Fibroblast of pulmonary artery (primary cell): ENCODE data around the gene CLEC17A.
"Not testable (repeated sequence)": the region's sequence is repeated elsewhere in the genome, so short reads cannot be mapped to it uniquely, and the experiment has no call there.

Experiments
- DNase-seq: peaks from one replicate; pipeline ENCODE4 v3.0.0-alpha.2; 2010; ENCODE audit warnings: low read depth
- H3K4me3 ChIP-seq: replicated peaks from 2 replicates; pipeline ENCODE4 v1.5.1; 2011; ENCODE audit warnings: low read depth, mild to moderate bottlenecking, control low read depth, low read length, moderate library complexity
- TF ChIP-seq, protein P1 (sequence below): IDR thresholded peaks from 2 replicates; pipeline ENCODE4 v1.5.1; 2011; ENCODE audit warnings: mild to moderate bottlenecking, control low read depth, low read length, inconsistent platforms; ENCODE audit errors: missing control alignments

The CLEC17A gene

DNA sequence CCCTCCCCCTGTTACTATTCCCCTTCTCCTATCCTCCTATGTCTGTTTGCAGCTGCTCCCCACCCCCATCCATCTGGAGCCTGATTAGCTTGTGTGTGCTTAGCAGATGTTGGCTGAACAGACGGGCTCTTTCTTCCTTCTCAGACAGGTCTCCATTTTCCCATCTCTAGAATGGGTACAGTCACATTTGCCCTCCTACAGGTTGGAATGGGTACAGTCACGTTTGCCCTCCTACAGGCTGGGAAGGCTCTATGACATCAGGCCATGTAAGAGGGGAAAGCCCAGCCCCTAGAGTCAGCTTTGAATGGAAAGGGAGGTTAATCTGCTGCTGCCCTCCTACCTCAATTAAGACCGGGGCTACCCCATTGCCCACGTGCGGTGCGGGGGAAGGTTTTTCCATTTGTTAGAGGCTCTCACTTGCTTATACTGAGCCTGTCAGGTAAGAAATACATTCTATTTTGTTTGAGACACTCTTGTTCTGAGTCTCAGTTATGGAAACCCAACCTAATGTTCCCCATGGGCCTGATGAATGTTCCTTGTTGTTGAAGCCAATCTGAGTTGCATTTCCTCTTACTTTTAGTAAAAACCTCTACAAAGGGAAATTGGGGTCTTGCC lies 2.2 kb upstream of the CLEC17A start:
- no peak for DNase-seq
- TF ChIP-seq, protein P1, sequence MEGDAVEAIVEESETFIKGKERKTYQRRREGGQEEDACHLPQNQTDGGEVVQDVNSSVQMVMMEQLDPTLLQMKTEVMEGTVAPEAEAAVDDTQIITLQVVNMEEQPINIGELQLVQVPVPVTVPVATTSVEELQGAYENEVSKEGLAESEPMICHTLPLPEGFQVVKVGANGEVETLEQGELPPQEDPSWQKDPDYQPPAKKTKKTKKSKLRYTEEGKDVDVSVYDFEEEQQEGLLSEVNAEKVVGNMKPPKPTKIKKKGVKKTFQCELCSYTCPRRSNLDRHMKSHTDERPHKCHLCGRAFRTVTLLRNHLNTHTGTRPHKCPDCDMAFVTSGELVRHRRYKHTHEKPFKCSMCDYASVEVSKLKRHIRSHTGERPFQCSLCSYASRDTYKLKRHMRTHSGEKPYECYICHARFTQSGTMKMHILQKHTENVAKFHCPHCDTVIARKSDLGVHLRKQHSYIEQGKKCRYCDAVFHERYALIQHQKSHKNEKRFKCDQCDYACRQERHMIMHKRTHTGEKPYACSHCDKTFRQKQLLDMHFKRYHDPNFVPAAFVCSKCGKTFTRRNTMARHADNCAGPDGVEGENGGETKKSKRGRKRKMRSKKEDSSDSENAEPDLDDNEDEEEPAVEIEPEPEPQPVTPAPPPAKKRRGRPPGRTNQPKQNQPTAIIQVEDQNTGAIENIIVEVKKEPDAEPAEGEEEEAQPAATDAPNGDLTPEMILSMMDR = no peak
- no peak overlapping the region for H3K4me3 ChIP-seq

GRCh38 chr19:14584372-14584771 lies 1.5 kb downstream of the CLEC17A start:
- H3K4me3 ChIP-seq, DNase-seq: not testable (repeated sequence)

DNA sequence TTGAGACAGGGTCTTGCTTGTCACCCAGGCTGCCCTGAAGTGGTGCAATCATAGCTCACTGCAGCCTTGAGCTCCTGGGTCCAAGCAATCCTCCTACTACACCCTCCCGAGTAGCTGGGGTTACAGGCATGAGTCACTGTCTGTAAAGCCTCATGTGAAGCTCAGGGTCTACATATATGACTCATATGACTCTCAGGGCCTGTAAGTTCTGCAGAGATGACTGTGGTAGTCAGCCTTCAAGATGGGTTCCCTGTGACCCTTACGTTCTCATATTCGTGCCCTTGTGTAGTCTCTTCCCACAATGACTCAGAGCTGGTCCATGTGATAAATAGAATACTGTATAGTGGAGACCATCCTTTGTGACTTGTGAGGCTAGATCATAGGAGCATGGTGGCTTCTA lies 2.3 kb downstream of the CLEC17A start:
- H3K4me3 ChIP-seq = not testable (repeated sequence)
- DNase-seq = peak; percentile 6

GRCh38 chr19:14589433-14589832 lies 6.5 kb downstream of the CLEC17A start:
- H3K4me3 ChIP-seq, DNase-seq: not testable (repeated sequence)

- TF ChIP-seq, protein P1 = no peak
- DNase-seq = no peak
These were observed 12.7 kb downstream of the CLEC17A start for GRCh38 chr19:14595558-14595957.

DNA sequence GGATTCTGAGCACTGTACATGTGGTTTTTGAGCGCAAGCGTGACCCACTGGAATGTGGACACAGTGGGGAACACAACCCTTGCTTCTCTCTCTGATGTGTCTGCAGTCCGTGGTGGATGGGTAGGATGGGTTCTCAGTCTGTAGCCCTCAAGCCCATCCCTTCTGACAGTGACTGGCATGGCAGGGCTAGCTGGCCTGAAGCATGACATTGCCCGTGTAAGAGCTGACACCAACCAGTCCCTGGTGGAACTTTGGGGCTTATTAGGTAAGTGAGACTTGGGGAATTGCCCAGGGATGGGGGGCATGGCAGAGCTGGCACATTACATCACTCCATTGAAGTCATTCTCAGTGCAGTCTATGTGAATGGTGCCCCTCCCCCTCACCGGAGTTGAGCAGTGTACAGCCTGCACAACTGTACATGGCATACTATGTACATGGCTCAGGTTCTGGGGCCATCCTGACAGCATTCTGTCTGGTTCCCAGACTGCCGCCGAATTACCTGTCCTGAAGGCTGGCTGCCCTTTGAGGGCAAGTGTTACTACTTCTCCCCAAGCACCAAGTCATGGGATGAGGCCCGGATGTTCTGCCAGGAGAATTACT lies 16.8 kb downstream of the CLEC17A start:
- DNase-seq = no peak
- H3K4me3 ChIP-seq = no peak overlapping the region
- TF ChIP-seq, protein P1 = no peak

More at GRCh38 chr19:14595558-14595957, 12.7 kb downstream of the CLEC17A start:
- no peak overlapping the region for H3K4me3 ChIP-seq

DNA sequence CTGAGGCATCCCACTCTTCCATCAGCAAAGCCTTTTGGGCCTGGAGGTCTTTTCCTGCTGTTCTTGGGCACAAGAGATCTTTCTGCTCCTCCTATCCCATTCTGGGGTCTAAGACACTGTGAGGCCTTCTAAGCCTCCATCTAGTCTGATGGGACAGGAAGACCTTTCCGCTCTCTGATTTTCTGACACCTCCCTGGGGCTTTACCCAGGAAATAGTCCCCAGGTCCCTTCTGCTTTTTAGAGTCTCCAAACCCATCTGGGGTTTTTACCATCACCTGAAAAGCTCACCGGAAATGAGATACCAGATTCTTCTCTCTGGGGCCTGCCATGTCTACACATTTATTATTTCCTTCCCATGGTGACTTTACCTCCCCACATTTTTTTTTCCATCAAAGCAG lies 21.1 kb downstream of the CLEC17A start:
- TF ChIP-seq, protein P1 = no peak
- DNase-seq = no peak
- no peak overlapping the region for H3K4me3 ChIP-seq

DNA sequence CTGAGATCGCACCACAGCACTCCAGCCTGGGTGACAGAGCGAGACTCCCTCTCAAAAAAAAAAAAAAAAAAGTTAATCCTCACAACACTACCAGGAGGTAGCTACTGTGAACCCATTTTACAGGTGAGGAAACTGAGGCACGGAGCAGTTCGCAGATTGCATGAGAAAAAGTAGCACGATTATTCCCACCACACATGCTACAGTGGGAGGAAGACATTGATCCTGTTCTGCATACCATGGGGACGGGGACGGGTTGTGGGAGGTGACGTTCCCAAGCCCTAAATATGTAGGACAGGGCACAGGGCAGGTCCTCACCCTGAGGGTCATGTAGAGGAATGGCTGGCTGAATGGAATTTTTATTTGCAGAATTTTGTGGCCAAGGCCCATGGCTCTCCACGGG lies 23.7 kb downstream of the CLEC17A start:
- no peak overlapping the region for H3K4me3 ChIP-seq
- no peak for DNase-seq
- TF ChIP-seq, protein P1 = no peak
